ENCODE measurements around the gene ANKUB1.

The ANKUB1 gene

GRCh38 chr3:149752788-149753136 lies 39.6 kb downstream of the ANKUB1 start:
- Histone ChIP-seq H4K20me1 (ENCODE audit: low read depth, low read length) (no peaks in the 10 kb centered on the region), H3K27ac (ENCODE audit: low read depth, low read length) (peak overlapping the region; percentile 39; the same call in 1 of the 2 replicates), H3F3A (ENCODE audit: insufficient read depth) (peaks cover 6% of the 10 kb centered on the region), H3K9me2 (replicated peaks; ENCODE audit: insufficient read depth, low read length) (no peaks in the 10 kb centered on the region), H3K27me3 (ENCODE audit: low read length) (no peaks in the 10 kb centered on the region), H3K9me3 (ENCODE audit: insufficient read depth, low read length) (no peaks in the 10 kb centered on the region), H3K4me3 (ENCODE audit: insufficient read depth, low read length, poor library complexity, severe bottlenecking) (peak overlapping the region; percentile 96), H3K36me3 (ENCODE audit: low read length) (peaks cover 8% of the 10 kb centered on the region; the same call in 1 of the 2 replicates), H3K4me2 (ENCODE audit: low read depth, low read length, poor library complexity, severe bottlenecking) (peak overlapping the region; percentile 97), H3K79me2 (ENCODE audit: insufficient read depth, low read length) (peaks cover 9% of the 10 kb centered on the region), H3K9ac (ENCODE audit: low read length) (peak overlapping the region; percentile 85), H2AFZ (ENCODE audit: low read depth, low read length, severe bottlenecking) (peak overlapping the region; percentile 90)
- peak; percentile 3 for TF ChIP-seq CTCF (IDR thresholded peaks at IDR 0.05; ENCODE audit: insufficient read depth, low read length, poor library complexity, severe bottlenecking)
- no peak for TF ChIP-seq EZH2phosphoT487 (conservative IDR thresholded peaks at IDR 0.05; ENCODE audit: low read length)

GRCh38 chr3:149752051-149752787 lies 40.1 kb downstream of the ANKUB1 start, which contains the start of gene COMMD2:
Gene COMMD2, minus strand, starts transcription at chr3:149752489. Its CDS starts 45 bp downstream, at chr3:149752444.
- peaks cover 8% of the 10 kb centered on the region; the same call in 1 of the 2 replicates for H3K36me3 ChIP-seq (ENCODE audit: low read length)
- no peaks in the 10 kb centered on the region for H4K20me1 ChIP-seq (ENCODE audit: low read depth, low read length)
- H3K9ac ChIP-seq (ENCODE audit: low read length), result peak within 1 kb of the TSS; percentile 85
- H3K27me3 ChIP-seq (ENCODE audit: low read length), result no peaks in the 10 kb centered on the region
- H3K9me2 ChIP-seq (replicated peaks; ENCODE audit: insufficient read depth, low read length), result no peaks in the 10 kb centered on the region
- TF ChIP-seq EZH2phosphoT487 (conservative IDR thresholded peaks at IDR 0.05; ENCODE audit: low read length), result no peak
- peak; percentile 45 for TF ChIP-seq CTCF (IDR thresholded peaks at IDR 0.05; ENCODE audit: insufficient read depth, low read length, poor library complexity, severe bottlenecking)
- H3K4me3 ChIP-seq (ENCODE audit: insufficient read depth, low read length, poor library complexity, severe bottlenecking), result peak within 1 kb of the TSS; percentile 96
- peaks cover 6% of the 10 kb centered on the region for H3F3A ChIP-seq (ENCODE audit: insufficient read depth)
- H3K79me2 ChIP-seq (ENCODE audit: insufficient read depth, low read length), result peaks cover 9% of the 10 kb centered on the region
- peak within 1 kb of the TSS; percentile 90 for H2AFZ ChIP-seq (ENCODE audit: low read depth, low read length, severe bottlenecking)
- peak within 1 kb of the TSS; percentile 39 for H3K27ac ChIP-seq (ENCODE audit: low read depth, low read length)
- peak within 1 kb of the TSS; percentile 97 for H3K4me2 ChIP-seq (ENCODE audit: low read depth, low read length, poor library complexity, severe bottlenecking)
- no peaks in the 10 kb centered on the region for H3K9me3 ChIP-seq (ENCODE audit: insufficient read depth, low read length)

- H3K27ac ChIP-seq (ENCODE audit: low read depth, low read length), result no peak overlapping the region
- H3K36me3 ChIP-seq (ENCODE audit: low read length), result peaks cover 8% of the 10 kb centered on the region; the same call in 1 of the 2 replicates
- H3K4me2 ChIP-seq (ENCODE audit: low read depth, low read length, poor library complexity, severe bottlenecking), result peak overlapping the region; percentile 97
- no peaks in the 10 kb centered on the region for H3K9me3 ChIP-seq (ENCODE audit: insufficient read depth, low read length)
- no peaks in the 10 kb centered on the region for H4K20me1 ChIP-seq (ENCODE audit: low read depth, low read length)
- H2AFZ ChIP-seq (ENCODE audit: low read depth, low read length, severe bottlenecking), result peak overlapping the region; percentile 90
- no peak for TF ChIP-seq CTCF (IDR thresholded peaks at IDR 0.05; ENCODE audit: insufficient read depth, low read length, poor library complexity, severe bottlenecking)
- TF ChIP-seq EZH2phosphoT487 (conservative IDR thresholded peaks at IDR 0.05; ENCODE audit: low read length), result no peak
- H3F3A ChIP-seq (ENCODE audit: insufficient read depth), result peaks cover 6% of the 10 kb centered on the region
- no peaks in the 10 kb centered on the region for H3K27me3 ChIP-seq (ENCODE audit: low read length)
- H3K79me2 ChIP-seq (ENCODE audit: insufficient read depth, low read length), result peaks cover 9% of the 10 kb centered on the region
- peak overlapping the region; percentile 85 for H3K9ac ChIP-seq (ENCODE audit: low read length)
- peak overlapping the region; percentile 96 for H3K4me3 ChIP-seq (ENCODE audit: insufficient read depth, low read length, poor library complexity, severe bottlenecking)
- H3K9me2 ChIP-seq (replicated peaks; ENCODE audit: insufficient read depth, low read length), result no peaks in the 10 kb centered on the region
Observed at GRCh38 chr3:149751551-149751950, 40.8 kb downstream of the ANKUB1 start.
